Tibial nerve (tissue), 4 donors: ENCODE results near the gene BLOC1S3. TPM values are rescaled to one million over a fixed set of nuclear protein-coding genes. Genes with fewer than 3 reads are reported as not detected.

Source experiments
- DNase-seq, 2 donors: peaks; one replicate each; pipeline ENCODE4 v3.0.0-alpha.2; 2019; ENCODE audit warnings: low spot score in 2 of 2
- H3K27ac ChIP-seq, 4 donors: fragments of 200-600 bp; sonication (generic) in 3 of 4; one replicate each; pipeline ENCODE4 v1.5.1; 2017 to 2019; ENCODE audit warnings: mild to moderate bottlenecking in 1 of 4
- H3K27me3 ChIP-seq, 2 donors: fragments of 200-600 bp; sonication (generic) in 1 of 2; one replicate each; pipeline versions ENCODE4 v1.5.1 to v1.6.0; 2017 to 2019
- H3K36me3 ChIP-seq, 3 donors: fragments of 200-600 bp; sonication (generic); one replicate each; pipeline ENCODE4 v1.5.1; 2018 to 2019
- H3K4me1 ChIP-seq, 4 donors: fragments of 200-600 bp; sonication (generic) in 3 of 4; one replicate each; pipeline ENCODE4 v1.5.1; 2017 to 2019
- H3K4me3 ChIP-seq, 4 donors: fragments of 200-600 bp; sonication (generic) in 3 of 4; one replicate each; pipeline ENCODE4 v1.5.1; 2017 to 2019; ENCODE audit warnings: mild to moderate bottlenecking in 1 of 4, moderate library complexity in 1 of 4
- H3K9me3 ChIP-seq, 4 donors: fragments of 200-600 bp; sonication (generic) in 3 of 4; one replicate each; pipeline ENCODE4 v1.5.1; 2017 to 2019
- CTCF ChIP-seq, 5 experiments: fragments of 200-600 bp in 3 of 5; fragments of 450-650 bp in 2 of 5; sonication (generic) in 3 of 5; IDR thresholded peaks; one replicate each; pipeline ENCODE4 v1.5.1; 2016 to 2019; ENCODE audit warnings: antibody characterized with exemption in 5 of 5, mild to moderate bottlenecking in 3 of 5, moderate library complexity in 2 of 5
- EP300 ChIP-seq, 2 donors: sonication (generic); formaldehyde crosslinking; IDR thresholded peaks; one replicate each; pipeline ENCODE4 v1.6.1; 2017; ENCODE audit warnings: antibody characterized with exemption in 2 of 2, mild to moderate bottlenecking in 1 of 2
- POLR2A ChIP-seq, 2 donors: fragments of 450-650 bp; IDR thresholded peaks; one replicate each; pipeline ENCODE4 v1.6.1; 2017; ENCODE audit warnings: antibody characterized with exemption in 2 of 2, mild to moderate bottlenecking in 2 of 2, moderate library complexity in 2 of 2
- WGBS, 2 donors: methylation state at CpG; one replicate each; pipeline ENCODE4 v1.1.5; 2018; 5-methylcytosine and 5-hydroxymethylcytosine counted together
- total RNA-seq, 4 donors: library from RNA; depleted of rRNA; stranded (reverse); fragments of >200 nt; gene quantifications; one replicate each; pipeline ENCODE4 v1.1.0, GENCODE V29; 2016

BLOC1S3 gene
- total RNA-seq, 4 donors from 2014 or later: 12.0 to 42.0 (median 23.7) TPM

- peaks cover 0 to 3% (median 0%) of the 10 kb centered on the region in 4 donors for H3K9me3 ChIP-seq
- DNase-seq: no peak
- TF ChIP-seq POLR2A (IDR thresholded peaks at IDR 0.05) (no peak), CTCF (IDR thresholded peaks at IDR 0.05) (peak in 2 of 5 experiments; percentile 28 to 44), EP300 (IDR thresholded peaks at IDR 0.05) (no peak)
- no peaks in the 10 kb centered on the region for H3K27me3 ChIP-seq
- peaks cover 0 to 4% (median 0%) of the 10 kb centered on the region in 4 donors for H3K4me1 ChIP-seq
- H3K4me3 ChIP-seq: no peak overlapping the region
- WGBS, 2 donors: 41 to 43% methylated on average over 12 of the region's 12 CpGs
- no peak overlapping the region for H3K27ac ChIP-seq
- H3K36me3 ChIP-seq: peaks cover 0 to 21% (median 0%) of the 10 kb centered on the region in 3 donors
These were observed 9.0 kb downstream of the BLOC1S3 start for GRCh38 chr19:45187421-45188100.

GRCh38 chr19:45189971-45190370 is 11.4 kb downstream of the BLOC1S3 start:
- TF ChIP-seq POLR2A (IDR thresholded peaks at IDR 0.05) (no peak), EP300 (IDR thresholded peaks at IDR 0.05) (no peak), CTCF (IDR thresholded peaks at IDR 0.05) (no peak)
- no peaks in the 10 kb centered on the region for H3K4me1 ChIP-seq
- H3K9me3 ChIP-seq: peaks cover 0 to 3% (median 0%) of the 10 kb centered on the region in 4 donors
- no peak overlapping the region for H3K4me3 ChIP-seq
- 81 to 89% methylated on average over 1 of the region's 1 CpG for WGBS, 2 donors
- H3K36me3 ChIP-seq: peaks cover 0 to 16% (median 0%) of the 10 kb centered on the region in 3 donors
- no peak for DNase-seq
- H3K27ac ChIP-seq: no peak overlapping the region
- H3K27me3 ChIP-seq: no peaks in the 10 kb centered on the region

DNA sequence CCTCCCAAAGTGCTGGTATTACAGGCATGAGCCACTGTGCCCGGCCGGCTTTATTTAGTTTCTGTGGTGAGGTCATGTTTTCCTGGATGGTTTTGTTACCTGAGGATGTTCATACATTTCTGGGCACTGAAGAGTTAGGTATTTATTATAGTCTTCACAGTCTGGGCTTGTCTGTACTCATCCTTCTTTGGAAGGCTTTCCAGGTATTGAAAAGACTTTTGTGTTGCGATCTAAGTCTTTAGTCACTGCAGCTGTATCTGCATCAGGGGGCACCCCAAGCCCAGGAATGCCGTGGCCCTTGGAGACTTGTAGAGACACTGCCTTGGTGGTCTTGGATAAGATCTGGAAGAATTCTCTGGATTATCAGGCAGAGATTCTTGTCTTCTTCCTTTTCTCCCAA is 12.8 kb downstream of the BLOC1S3 start:
- H3K4me1 ChIP-seq: no peaks in the 10 kb centered on the region
- no peak for DNase-seq
- H3K27me3 ChIP-seq: no peaks in the 10 kb centered on the region
- H3K27ac ChIP-seq: no peak overlapping the region
- 89 to 92% methylated on average over 4 of the region's 4 CpGs for WGBS, 2 donors
- no peak overlapping the region for H3K4me3 ChIP-seq
- peaks cover 0 to 16% (median 0%) of the 10 kb centered on the region in 3 donors for H3K36me3 ChIP-seq
- TF ChIP-seq EP300 (IDR thresholded peaks at IDR 0.05) (no peak), POLR2A (IDR thresholded peaks at IDR 0.05) (no peak), CTCF (IDR thresholded peaks at IDR 0.05) (no peak)
- peaks cover 0 to 3% (median 0%) of the 10 kb centered on the region in 4 donors for H3K9me3 ChIP-seq

DNA sequence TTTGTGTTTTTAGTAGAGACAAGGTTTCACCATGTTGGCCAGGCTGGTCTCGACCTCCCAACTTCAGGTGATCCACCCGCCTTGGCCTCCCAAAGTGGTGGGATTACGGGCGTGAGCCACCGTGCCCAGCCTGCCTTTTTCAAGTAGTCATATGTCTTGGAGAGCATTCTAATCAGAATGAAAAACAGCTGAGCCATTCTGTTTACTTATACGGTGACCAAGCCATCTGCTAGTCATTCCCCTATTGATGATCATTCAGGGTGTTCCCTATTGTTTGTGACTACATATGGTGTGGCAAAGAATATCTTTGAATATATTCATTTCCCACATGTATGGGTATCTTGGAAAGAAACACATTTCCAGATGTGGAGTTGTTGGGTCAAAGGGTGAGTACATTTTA is 17.2 kb downstream of the BLOC1S3 start:
- no peak for DNase-seq
- 78 to 82% methylated on average over 6 of the region's 6 CpGs for WGBS, 2 donors
- Histone ChIP-seq H3K4me1 (no peaks in the 10 kb centered on the region), H3K27ac (no peak overlapping the region), H3K36me3 (peaks cover 0 to 3% (median 0%) of the 10 kb centered on the region in 3 donors), H3K27me3 (no peaks in the 10 kb centered on the region), H3K4me3 (no peak overlapping the region), H3K9me3 (no peaks in the 10 kb centered on the region)
- no peak for TF ChIP-seq EP300 (IDR thresholded peaks at IDR 0.05)
- no peak for TF ChIP-seq POLR2A (IDR thresholded peaks at IDR 0.05)
- no peak for TF ChIP-seq CTCF (IDR thresholded peaks at IDR 0.05)

GRCh38 chr19:45200568-45200967 is 22.0 kb downstream of the BLOC1S3 start:
- 18 to 19% methylated on average over 4 of the region's 4 CpGs for WGBS, 2 donors
- peak in 3 of 5 experiments; percentile 12 to 52 (median 22) for TF ChIP-seq CTCF (IDR thresholded peaks at IDR 0.05)
- TF ChIP-seq EP300 (IDR thresholded peaks at IDR 0.05): no peak

More at GRCh38 chr19:45200568-45200967, 22.0 kb downstream of the BLOC1S3 start:
- Histone ChIP-seq H3K27me3 (no peaks in the 10 kb centered on the region), H3K36me3 (no peaks in the 10 kb centered on the region), H3K9me3 (no peaks in the 10 kb centered on the region), H3K4me1 (peaks cover 0 to 6% (median 0%) of the 10 kb centered on the region in 4 donors), H3K27ac (no peak overlapping the region), H3K4me3 (no peak overlapping the region)
- peak in 1 of 2 donors; percentile 22 for DNase-seq
